Measurements from ENCODE around the gene NBEAL2. TPM values are rescaled to one million over a fixed set of nuclear protein-coding genes. Genes with fewer than 3 reads are reported as not detected.
A peak's percentile ranks its signal among the peaks of the same experiment; 100 is the strongest.

The NBEAL2 gene
- total and polyA plus RNA-seq, 10 of the 15 experiments (the other 5 are each of a cell fraction or from before 2014, with no cell fraction given) = 0.07 to 127 (median 29.4) TPM

GRCh38 chr3:46988616-46989015 is 9.2 kb downstream of the NBEAL2 start:
- no peak for DNase-seq (ENCODE audit: low read depth, low spot score)
- ChIA-PET SMC1A (ENCODE audit: uncharacterized antibody, unreplicated experiment) (interaction anchor here (1.1 kb wide), 1 partner anchor 35 kb away, joined by 3 read pairs; no protein-coding TSS in a partner anchor), CTCF (no interaction called here), POLR2A (interaction anchor here (0.5 kb wide), 1 partner anchor 1160 kb away, joined by 7 read pairs; no protein-coding TSS in a partner anchor), RAD21 (ENCODE audit: unreplicated experiment) (interaction anchor here (1.4 kb wide), 2 partner anchors 30 to 36 kb away, joined by 3 to 4 read pairs; no protein-coding TSS in a partner anchor)
- H3K4me1 ChIP-seq (ENCODE audit: control insufficient read depth, insufficient read depth, low read length) = peaks cover 62% of the 10 kb centered on the region
- intact Hi-C loops (cut with micrococcal nuclease; ENCODE audit: unreplicated experiment) = no loop called here
- H2AFZ ChIP-seq (ENCODE audit: control insufficient read depth, low read depth, low read length) = no peak overlapping the region
- no peak for ATAC-seq
- peak overlapping the region; percentile 57 for H3K4me3 ChIP-seq
- H3K36me3 ChIP-seq (ENCODE audit: control insufficient read depth in 2 of 2, insufficient read depth in 2 of 2, low read length in 1 of 2) = peaks cover 8 to 11% of the 10 kb centered on the region in 2 experiments; a peak in 3 of 4 replicates
- in situ Hi-C loops (cut with MboI) = no loop called here
- no peak overlapping the region; the same call in 1 of the 2 replicates for H3K9ac ChIP-seq (ENCODE audit: control insufficient read depth, insufficient read depth, low read length)
- no peak for FAIRE-seq
- H4K20me1 ChIP-seq (ENCODE audit: control insufficient read depth, insufficient read depth) = no peaks in the 10 kb centered on the region
- no TSS peak for BruUV-seq (replicated peaks)
- 58% methylated on average over 4 of the region's 4 CpGs for WGBS (ENCODE audit: insufficient coverage, insufficient replicate concordance, low lambda C conversion rate, missing lambda C conversion rate)
- peak overlapping the region; percentile 99 for H3K4me2 ChIP-seq (ENCODE audit: control insufficient read depth, insufficient read depth)
- peak overlapping the region; percentile 98 for H3K27ac ChIP-seq (ENCODE audit: control insufficient read depth, insufficient read depth)
- peaks cover 46% of the 10 kb centered on the region for H3K79me2 ChIP-seq (ENCODE audit: control insufficient read depth, insufficient read depth, low read length)
- H3K27me3 ChIP-seq (replicated peaks in 1 of 2; ENCODE audit: control insufficient read depth in 2 of 2, insufficient read depth in 2 of 2, low read length in 1 of 2) = no peaks in the 10 kb centered on the region
- H3K9me3 ChIP-seq (replicated peaks; ENCODE audit: control insufficient read depth, insufficient read depth, low read length) = no peaks in the 10 kb centered on the region
- TF ChIP-seq RAD21 (IDR thresholded peaks at IDR 0.05; ENCODE audit: insufficient read depth, low read depth, low read length) (no peak), SUPT20H (IDR thresholded peaks at IDR 0.05; ENCODE audit: borderline replicate concordance, control insufficient read depth, low read depth, low read length) (no peak), RBBP5 (conservative IDR thresholded peaks at IDR 0.05) (no peak), MTA3 (IDR thresholded peaks at IDR 0.05; ENCODE audit: borderline replicate concordance, low read length) (no peak), SP1 (IDR thresholded peaks at IDR 0.05; ENCODE audit: low read depth, low read length) (no peak), HCFC1 (IDR thresholded peaks at IDR 0.05; ENCODE audit: low read length) (no peak), ZBED1 (IDR thresholded peaks at IDR 0.05; ENCODE audit: borderline replicate concordance) (no peak), SMC3 (IDR thresholded peaks at IDR 0.05; ENCODE audit: borderline replicate concordance, low read length) (no peak), ATF2 (IDR thresholded peaks at IDR 0.05; ENCODE audit: low read length) (no peak), HDAC2 (IDR thresholded peaks at IDR 0.05) (no peak), DPF2 (IDR thresholded peaks at IDR 0.05) (no peak), WRNIP1 (IDR thresholded peaks at IDR 0.05; ENCODE audit: borderline replicate concordance, low read depth, low read length) (no peak), BRCA1 (IDR thresholded peaks at IDR 0.05; ENCODE audit: low read depth, low read length) (no peak), IKZF1 (conservative IDR thresholded peaks at IDR 0.05) (no peak)
- TF ChIP-seq, protein P1, sequence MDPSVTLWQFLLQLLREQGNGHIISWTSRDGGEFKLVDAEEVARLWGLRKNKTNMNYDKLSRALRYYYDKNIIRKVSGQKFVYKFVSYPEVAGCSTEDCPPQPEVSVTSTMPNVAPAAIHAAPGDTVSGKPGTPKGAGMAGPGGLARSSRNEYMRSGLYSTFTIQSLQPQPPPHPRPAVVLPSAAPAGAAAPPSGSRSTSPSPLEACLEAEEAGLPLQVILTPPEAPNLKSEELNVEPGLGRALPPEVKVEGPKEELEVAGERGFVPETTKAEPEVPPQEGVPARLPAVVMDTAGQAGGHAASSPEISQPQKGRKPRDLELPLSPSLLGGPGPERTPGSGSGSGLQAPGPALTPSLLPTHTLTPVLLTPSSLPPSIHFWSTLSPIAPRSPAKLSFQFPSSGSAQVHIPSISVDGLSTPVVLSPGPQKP (IDR thresholded peaks at IDR 0.05; ENCODE audit: low read depth, low read length) = no peak
- TF ChIP-seq, protein P2, sequence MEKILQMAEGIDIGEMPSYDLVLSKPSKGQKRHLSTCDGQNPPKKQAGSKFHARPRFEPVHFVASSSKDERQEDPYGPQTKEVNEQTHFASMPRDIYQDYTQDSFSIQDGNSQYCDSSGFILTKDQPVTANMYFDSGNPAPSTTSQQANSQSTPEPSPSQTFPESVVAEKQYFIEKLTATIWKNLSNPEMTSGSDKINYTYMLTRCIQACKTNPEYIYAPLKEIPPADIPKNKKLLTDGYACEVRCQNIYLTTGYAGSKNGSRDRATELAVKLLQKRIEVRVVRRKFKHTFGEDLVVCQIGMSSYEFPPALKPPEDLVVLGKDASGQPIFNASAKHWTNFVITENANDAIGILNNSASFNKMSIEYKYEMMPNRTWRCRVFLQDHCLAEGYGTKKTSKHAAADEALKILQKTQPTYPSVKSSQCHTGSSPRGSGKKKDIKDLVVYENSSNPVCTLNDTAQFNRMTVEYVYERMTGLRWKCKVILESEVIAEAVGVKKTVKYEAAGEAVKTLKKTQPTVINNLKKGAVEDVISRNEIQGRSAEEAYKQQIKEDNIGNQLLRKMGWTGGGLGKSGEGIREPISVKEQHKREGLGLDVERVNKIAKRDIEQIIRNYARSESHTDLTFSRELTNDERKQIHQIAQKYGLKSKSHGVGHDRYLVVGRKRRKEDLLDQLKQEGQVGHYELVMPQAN (conservative IDR thresholded peaks at IDR 0.05) = no peak
- TF ChIP-seq, protein P3, sequence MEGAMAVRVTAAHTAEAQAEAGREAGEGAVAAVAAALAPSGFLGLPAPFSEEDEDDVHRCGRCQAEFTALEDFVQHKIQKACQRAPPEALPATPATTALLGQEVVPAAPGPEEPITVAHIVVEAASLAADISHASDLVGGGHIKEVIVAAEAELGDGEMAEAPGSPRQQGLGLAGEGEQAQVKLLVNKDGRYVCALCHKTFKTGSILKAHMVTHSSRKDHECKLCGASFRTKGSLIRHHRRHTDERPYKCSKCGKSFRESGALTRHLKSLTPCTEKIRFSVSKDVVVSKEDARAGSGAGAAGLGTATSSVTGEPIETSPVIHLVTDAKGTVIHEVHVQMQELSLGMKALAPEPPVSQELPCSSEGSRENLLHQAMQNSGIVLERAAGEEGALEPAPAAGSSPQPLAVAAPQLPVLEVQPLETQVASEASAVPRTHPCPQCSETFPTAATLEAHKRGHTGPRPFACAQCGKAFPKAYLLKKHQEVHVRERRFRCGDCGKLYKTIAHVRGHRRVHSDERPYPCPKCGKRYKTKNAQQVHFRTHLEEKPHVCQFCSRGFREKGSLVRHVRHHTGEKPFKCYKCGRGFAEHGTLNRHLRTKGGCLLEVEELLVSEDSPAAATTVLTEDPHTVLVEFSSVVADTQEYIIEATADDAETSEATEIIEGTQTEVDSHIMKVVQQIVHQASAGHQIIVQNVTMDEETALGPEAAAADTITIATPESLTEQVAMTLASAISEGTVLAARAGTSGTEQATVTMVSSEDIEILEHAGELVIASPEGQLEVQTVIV (IDR thresholded peaks at IDR 0.05; ENCODE audit: borderline replicate concordance, partially characterized antibody) = no peak
- TF ChIP-seq, protein P4, sequence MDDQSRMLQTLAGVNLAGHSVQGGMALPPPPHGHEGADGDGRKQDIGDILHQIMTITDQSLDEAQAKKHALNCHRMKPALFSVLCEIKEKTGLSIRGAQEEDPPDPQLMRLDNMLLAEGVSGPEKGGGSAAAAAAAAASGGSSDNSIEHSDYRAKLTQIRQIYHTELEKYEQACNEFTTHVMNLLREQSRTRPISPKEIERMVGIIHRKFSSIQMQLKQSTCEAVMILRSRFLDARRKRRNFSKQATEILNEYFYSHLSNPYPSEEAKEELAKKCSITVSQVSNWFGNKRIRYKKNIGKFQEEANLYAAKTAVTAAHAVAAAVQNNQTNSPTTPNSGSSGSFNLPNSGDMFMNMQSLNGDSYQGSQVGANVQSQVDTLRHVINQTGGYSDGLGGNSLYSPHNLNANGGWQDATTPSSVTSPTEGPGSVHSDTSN (IDR thresholded peaks at IDR 0.05; ENCODE audit: insufficient replicate concordance, low read depth, low read length) = no peak

Data from GM12878 (cell line).